ENCODE results near the gene JPH3.

DNA sequence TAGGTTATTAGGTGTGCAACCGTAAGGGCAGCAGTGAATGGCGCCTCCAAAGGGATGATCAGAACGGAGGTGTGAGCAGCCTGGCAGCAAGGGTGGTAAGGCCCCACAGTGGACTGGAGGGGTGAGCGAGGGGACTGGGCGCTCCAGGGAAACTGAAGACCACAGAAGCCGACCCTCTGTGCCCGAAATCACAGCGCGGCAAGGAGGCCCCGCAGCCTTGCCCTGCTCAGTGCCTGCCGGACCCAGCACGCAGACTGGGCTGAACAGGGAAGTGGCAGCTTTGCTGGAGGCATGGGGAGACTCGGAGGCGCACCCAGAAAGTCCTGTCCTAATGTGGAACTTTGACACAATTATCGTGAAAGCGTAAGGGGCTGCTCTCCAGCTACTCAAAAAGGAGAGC is 125.0 kb downstream of the JPH3 start:
- TF ChIP-seq POLR2AphosphoS2 (IDR thresholded peaks at IDR 0.05; ENCODE audit: low read depth, low read length) (no peak), ZBED1 (IDR thresholded peaks at IDR 0.05; ENCODE audit: borderline replicate concordance) (no peak), GABPA (IDR thresholded peaks at IDR 0.05; ENCODE audit: low read depth) (no peak), POLR2A (IDR thresholded peaks at IDR 0.05; ENCODE audit: low read depth, low read length) (no peak), NBN (IDR thresholded peaks at IDR 0.05) (no peak), MEF2B (IDR thresholded peaks at IDR 0.05; ENCODE audit: partially characterized antibody, poor library complexity, severe bottlenecking) (no peak), DPF2 (IDR thresholded peaks at IDR 0.05) (no peak)
- TF ChIP-seq, protein P1, sequence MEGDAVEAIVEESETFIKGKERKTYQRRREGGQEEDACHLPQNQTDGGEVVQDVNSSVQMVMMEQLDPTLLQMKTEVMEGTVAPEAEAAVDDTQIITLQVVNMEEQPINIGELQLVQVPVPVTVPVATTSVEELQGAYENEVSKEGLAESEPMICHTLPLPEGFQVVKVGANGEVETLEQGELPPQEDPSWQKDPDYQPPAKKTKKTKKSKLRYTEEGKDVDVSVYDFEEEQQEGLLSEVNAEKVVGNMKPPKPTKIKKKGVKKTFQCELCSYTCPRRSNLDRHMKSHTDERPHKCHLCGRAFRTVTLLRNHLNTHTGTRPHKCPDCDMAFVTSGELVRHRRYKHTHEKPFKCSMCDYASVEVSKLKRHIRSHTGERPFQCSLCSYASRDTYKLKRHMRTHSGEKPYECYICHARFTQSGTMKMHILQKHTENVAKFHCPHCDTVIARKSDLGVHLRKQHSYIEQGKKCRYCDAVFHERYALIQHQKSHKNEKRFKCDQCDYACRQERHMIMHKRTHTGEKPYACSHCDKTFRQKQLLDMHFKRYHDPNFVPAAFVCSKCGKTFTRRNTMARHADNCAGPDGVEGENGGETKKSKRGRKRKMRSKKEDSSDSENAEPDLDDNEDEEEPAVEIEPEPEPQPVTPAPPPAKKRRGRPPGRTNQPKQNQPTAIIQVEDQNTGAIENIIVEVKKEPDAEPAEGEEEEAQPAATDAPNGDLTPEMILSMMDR (IDR thresholded peaks at IDR 0.05 in 2 of 3, conservative IDR thresholded peaks at IDR 0.05 in 1 of 3; ENCODE audit: control insufficient read depth in 2 of 3, extremely low read depth in 1 of 3, insufficient read depth in 1 of 3, low read depth in 3 of 3, low read length in 3 of 3), result no peak

Data from GM12878 (cell line).